ENCODE data around the gene FAM32A.
A peak's percentile ranks its signal among the peaks of the same experiment; 100 is the strongest.

The FAM32A gene

DNA sequence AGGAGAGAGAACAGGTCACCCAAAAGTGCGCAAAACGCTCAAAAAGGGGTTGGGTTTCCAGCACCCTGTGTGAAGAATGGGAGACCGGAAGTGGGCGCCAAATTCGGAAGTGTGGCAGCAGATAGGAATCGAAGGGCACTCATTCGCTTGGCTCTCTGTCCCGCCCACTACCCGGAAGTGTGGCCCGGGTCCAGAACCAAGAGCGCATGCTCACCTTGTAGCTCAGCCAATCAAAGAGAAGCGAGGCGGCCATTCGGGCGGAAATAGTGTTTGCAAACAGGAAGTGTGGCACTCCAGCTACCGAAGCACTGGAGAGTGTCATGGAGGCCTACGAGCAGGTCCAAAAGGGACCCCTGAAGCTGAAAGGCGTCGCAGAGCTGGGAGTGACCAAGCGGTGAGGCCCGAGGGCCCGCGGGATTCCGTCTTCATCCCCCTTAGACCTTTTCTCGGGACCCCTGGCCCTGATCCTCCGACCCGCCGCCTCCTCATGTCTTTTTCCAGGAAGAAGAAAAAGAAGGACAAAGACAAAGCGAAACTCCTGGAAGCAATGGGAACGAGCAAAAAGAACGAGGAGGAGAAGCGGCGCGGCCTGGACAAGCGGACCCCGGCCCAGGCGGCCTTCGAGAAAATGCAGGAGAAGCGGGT is at the start of gene FAM32A:
Gene FAM32A, plus strand, starts transcription at position 288 of the 645 bp plus-strand sequence. Its CDS starts 33 bp downstream, at position 321.
- peak; percentile 95 for DNase-seq

DNA sequence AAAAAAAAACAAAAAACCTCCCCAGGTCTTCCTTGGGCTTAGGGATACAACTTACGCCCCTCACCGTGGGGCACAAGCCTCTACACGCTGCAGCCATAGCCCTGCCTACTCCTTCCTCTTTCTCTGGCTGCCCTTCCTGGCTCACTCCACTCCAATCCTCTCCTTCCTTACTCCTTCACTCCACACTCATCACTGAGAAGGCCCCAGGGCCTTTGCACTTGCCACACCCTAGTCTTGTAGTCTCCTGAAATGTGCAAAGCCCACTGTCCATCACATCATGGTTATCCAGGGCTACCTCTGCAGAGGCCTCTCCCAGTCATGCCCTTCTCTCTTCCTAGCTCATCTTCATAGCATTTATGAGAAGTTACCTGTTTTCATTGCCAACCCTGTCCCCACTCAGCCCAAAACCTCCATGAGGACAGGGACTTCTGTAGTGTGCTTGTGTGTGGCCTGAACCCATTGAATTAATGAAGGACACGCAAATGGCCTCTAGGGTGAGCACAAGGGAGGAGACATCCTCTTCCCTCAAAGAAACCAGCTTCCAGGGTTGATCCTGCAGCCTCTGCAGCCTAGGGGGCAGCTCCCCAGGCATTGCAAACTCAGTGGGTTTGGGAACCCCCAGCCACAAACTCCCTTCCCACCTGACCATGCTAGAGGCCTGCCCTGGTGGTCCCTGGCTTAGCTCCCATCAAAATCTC is 49.6 kb upstream of the FAM32A start:
- no peak for DNase-seq

DNA sequence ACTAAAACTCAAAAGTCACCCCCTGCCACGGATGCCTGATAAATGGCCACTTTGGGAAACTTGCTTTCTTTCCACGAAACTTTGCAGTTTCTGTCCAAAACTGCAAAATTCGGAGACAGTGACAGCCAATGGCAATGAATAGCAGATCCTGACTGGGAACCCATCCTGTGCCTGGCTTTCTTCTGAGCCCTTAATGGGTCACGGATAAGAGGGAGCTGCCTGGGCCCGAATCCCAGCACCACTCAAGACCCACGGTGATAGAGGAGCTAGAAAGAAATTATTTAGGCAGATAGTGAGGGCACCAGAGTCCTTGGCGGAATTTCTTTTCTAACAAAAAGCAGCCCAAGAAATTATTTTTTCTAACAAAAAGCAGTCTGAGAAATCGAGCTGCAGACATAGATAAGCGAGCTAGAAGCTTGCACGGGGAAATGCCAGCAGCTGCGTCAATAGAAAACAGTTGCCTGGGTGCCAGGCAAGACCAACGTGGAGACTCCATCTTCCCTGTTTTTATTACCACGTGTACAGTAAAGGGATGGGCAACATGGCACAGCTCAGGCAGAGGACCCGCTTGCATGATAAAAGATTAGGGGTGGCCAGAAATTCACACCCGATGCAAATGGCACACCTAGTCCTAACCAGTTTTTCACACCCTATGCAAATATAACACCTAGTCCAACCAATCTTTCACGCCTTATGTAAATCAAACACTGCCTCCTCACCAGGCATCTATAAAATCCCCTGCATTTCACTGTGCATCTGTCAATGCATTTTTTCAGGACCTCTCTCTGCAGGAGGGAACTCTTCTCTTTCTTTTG is 48.8 kb upstream of the FAM32A start:
- DNase-seq = no peak

DNA sequence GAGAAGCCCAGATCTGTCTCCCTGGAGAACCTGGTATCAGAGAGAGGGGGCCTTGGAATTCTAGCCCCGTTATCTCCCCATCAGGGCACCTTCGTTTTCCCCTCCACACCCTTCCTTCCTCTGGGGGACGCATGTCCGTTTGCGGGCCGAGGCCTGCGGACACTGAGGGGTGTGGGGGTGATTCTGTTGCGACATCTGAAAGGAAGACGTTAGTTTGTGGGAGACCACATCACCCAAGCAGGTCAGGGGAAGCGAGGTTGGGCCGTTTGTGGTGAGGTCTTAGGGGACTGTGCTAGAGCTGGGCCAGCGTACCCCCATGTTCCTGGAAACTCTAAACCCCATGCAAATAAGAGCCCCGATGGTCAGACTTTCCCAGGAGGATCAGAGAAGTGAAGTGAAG is 45.5 kb upstream of the FAM32A start:
- DNase-seq = no peak

DNA sequence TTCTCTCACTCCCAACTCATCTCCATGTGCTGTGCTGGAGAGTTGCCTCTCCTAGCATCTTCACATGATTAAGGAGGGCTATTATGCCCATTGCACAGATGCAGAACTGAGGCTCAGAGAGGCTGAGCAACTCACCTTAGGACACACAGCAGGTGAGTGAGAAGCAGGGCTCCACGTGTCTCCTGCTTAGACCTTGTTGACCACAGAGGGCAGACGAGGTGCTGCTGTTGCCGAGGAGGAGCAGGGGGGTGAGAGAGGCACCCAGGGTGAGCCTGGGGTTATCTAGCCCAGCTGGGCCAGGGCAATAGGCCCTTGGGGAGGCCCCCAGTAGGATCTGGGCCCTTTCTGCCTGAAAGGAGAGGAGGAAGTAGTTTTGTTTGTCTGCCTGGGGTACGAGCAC is 44.2 kb upstream of the FAM32A start:
- no peak for DNase-seq

DNA sequence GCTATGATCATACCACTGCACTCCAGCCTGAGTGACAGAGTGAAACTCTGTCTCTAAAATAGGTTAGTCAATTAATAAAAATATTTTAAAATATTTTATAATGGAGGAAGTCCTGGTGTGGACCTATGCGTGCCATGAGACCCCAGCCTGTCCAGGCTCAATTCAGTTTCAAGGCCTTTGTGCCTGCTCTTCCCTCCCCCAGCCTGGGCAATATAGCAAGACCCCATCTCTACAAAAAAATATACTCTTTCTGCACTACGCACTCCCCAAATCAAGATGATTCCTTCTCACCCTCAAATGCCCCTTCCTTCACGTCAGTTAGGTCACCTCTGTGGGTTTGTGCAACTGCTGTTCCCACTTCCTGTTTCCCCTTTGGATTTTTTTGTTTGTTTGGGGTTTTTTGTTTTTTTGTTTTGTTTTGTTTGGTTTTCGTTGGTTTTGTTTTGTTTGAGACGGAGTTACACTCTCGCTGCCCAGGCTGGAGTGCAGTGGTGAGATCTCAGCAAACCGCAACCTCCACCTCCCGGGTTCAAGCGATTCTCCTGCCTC is 43.1 kb upstream of the FAM32A start:
- no peak for DNase-seq

DNA sequence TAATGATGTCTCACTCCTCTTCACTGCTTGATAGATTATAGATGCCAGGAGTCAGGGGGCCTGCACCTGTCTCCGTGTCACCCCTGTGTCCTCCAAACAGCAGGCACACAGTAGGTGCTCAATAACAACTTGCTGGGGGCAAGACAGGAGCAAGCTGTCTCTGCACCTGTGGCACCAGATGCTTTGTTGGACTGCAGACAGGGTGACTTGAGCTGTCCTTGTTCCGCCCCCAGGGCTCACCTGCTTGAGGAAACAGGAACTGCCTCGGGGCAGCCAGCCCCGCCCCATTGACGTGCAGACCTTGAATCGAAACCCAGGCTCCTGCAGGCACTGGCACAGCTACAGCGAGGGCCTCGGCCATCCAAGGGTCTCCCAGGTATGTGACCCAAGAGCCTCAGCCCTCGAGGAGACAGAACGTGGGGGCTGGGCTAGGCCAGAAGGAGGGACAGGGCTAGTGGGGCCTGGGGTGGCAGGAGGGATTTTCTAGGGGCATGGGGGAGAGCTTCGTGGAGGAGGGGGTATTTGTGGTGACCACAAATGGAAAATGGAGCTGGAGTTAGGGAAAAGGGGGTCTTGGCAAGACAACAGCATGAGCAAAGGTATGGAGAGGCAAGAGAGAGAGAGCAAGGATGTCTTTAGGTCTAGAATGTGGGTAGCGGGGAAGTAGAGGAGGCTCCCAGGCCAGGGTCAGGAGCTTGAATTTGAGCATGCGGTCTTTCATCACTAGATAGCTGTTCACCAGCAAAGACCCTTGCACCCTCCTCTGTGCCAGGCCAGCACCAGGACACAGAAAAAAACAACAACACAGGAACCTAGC is 41.6 kb upstream of the FAM32A start, which contains the start of gene HSH2D:
Gene HSH2D, plus strand, starts transcription at position 287 of the 817 bp plus-strand sequence. CDS start 5,066 bp downstream, outside the sequence.
- DNase-seq = no peak

DNA sequence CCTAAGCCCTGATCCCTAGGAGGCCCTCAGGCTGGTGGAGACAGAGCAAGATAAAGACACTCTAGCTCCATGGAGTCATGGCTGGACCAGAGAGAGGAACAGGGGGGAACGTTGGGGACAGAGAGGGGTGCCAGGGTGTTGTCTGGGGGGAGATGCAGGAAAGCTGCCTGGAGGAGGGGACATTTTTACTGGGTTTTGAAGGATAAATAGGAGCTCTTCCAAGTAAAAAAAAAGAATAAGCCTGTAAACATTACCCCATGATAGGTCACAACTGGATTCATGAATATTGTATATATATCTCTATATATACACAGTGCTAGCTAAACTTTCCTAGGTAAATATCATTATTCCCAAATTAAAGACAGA is 41.0 kb upstream of the FAM32A start:
- no peak for DNase-seq

DNA sequence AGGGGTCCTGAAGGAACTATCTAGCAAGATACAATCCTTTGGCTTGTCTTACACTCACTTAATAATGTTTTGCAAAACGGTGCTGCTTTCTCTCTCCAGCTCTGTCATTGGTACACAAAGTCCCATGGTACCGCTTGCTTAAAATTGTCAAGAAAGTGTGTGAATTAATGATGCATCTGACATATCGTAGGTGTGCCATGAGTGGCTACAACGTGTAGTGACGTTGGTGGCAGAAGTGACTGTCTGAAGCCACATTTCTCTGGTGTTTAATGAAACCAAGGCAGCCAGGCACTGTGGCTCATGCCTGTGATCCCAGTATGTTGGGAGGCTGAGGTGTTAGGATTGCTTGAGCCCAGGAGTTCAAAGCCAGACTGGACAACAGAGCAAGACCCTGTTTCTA is 39.1 kb upstream of the FAM32A start:
- DNase-seq = no peak

DNA sequence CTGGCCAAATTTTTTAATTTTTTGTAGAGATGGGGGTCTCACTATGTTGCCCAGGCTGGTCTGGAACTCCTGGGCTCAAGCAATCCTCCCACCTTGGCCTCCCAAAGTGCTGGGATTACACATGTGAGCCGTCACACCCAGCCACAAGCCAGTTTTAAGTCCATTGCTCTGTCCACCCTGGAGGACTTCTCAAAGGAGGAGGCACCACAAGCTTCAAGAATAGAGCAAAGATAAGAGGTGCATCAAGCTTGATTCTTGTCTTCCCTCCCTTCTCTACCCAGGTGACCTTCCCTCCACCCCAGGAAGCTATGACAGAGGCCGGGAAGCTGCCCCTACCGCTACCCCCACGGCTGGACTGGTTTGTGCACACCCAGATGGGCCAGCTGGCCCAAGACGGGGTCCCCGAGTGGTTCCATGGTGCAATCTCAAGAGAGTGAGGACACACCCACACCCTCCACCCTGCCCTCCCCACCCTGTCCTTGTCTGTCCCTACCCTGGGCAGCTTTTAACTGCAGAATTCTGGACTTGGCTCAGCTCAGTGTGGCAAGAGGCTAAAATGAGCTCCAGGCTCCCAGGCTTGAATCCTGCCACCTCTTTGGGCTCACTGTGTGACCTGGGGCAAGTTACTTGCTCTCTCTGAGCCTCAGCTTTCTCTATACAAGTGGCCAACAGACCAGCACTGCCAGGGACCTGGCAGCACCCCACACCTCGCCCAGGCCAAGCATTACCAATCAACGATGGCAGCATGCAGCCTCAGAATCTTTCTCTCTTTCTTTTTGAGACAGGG is 36.6 kb upstream of the FAM32A start:
- no peak for DNase-seq

DNA sequence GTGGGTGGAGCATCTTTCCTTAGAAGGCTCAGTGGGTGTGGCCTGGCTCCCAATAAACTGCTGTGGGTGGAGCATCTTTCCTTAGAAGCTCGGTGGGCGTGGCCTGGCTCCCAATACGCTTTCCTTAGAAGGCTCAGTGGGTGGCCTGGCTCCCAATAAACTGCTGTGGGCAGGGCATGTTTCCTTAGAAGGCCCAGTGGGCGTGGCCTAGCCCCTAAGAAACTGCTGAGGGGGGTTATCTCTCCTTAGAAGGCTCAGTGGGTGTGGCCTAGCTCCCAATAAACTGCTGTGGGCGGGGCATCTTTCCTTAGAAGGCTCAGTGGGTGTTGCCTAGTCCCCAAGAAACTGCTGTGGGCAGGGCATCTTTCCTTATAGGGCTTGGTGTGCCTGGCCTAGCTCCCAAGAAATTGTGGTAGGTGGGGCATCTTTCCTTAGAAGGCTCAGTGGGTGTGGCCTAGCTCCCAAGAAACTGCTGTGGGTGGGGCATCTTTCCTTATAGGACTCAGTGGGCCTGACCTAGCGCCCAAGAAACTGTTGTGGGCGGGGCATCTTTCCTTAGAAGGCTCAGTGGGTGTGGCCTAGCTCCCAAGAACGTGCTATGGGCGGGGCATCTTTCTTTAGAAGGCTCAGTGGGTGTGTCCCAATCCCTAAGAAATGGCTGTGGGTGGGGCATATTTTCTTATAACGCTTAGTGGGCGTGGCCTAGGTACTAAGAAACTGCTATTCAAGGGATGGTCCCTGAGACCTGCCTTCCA is 31.5 kb upstream of the FAM32A start:
- no peak for DNase-seq

DNA sequence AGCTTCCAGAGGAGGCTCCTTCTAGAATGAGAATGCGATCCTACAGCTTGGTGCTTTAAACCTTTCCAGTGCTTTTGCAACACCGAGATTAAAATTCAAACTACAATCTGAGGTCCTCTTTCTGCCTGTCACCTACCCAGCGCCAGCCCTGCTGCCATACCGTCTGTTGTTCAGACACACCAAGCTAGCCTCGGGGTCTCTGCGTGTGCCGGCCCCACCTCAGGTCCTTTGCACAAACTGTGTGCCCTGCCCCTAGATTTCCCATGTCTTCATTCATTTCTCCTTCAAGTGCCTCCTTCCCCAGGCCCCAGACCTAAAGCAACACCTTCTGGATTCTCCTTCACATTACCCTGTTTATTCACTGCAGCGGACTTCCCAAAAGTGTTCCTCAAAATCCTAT is 30.7 kb upstream of the FAM32A start:
- no peak for DNase-seq

DNA sequence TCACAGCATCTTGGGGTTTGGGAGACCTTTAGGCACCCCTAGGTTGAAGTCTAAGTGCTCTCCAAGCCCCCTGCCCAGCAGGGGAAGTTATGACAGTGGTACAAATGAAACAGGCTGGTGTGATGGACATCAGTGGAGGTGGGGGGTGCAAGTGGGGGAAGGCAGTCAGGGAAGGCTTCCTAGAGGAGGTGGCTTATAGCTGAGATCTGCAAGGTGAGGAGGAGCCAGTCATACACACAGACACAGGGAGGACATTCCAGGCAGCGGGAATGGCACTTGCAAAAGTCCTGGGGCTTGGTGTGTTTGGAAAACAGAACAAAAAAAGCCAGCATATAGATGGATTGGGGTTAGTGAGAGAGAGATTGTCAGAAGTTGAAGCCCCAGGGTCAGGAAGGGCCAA is 30.1 kb upstream of the FAM32A start:
- no peak for DNase-seq

DNA sequence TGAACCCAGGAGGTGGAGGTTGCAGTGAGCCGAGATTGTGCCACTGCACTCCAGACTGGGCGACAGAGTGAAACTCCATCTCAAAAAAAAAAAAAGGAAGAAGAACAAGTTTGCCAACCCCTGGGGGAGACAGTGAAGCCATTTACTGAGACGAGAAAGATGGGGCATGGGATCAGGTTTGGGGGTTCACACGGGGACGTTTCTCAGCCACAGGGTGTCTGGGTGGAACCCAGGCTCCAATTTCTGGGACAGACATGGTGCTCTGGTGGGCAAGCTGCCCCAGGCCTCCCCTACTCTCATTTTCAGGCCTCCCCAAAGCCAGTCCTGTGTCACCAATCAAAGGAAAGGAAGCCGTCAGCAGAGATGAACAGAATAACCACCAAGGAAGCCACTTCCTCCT is 28.3 kb upstream of the FAM32A start:
- DNase-seq = no peak

DNA sequence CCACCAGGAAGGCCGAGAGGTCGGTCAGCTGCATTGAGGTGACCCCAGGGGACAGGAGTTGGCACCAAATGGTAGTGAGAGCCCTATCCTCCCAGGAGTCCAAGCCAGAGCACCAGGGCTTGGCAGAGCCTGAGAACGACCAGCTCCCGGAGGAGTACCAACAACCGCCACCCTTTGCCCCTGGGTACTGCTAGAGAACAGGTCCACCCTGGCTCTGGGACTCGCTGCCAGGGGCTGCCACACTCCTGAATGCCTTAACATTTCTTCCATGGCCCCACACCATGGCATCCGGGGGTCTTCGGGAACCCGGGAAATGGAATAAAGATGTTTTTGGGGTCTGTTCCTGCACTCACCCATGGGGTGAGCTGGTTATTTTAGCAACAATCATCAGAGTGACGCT is 27.6 kb upstream of the FAM32A start:
- no peak for DNase-seq

DNA sequence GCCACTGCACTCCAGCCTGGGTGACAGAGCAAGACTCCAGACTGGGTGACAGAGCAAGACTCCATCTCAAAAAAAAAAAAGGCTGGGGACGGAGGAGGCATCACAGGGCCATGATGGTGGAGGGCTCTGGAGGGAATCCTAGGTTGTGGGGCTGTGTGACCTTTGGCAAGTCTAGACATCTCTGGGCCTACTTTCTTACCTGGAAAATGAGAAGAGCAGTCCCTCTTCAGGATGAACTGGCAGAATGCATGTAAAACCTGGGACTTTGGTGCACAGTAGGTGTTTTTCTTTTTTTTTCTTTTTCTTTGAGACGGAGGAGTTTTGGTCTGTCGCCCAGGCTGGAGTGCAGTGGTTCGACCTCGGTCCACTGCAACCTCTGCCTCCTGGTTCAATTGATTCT is 25.6 kb upstream of the FAM32A start:
- no peak for DNase-seq

DNA sequence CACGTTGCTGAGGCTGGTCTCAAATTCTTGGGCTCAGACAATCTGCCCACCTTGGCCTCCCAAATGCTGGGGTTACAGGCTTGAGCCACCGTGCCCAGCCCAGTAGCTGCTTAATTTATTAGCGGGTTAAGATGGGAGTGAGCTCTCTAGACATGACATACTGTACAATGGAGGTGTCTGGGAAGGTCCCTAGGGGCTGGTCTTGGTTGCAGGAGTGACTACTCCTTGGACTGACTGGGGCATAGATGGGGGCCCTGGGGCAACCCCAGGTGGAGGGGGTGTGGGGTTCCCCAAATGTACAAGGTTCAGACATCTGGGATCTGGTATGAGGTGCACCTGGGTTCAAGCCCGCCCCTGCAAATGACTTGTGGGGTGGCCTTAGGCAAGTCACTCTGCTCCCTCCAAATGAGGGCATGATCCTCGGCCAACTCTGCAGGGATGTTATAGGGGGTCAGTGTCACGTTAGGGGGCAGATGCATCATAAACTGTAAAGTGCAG is 24.7 kb upstream of the FAM32A start:
- no peak for DNase-seq

DNA sequence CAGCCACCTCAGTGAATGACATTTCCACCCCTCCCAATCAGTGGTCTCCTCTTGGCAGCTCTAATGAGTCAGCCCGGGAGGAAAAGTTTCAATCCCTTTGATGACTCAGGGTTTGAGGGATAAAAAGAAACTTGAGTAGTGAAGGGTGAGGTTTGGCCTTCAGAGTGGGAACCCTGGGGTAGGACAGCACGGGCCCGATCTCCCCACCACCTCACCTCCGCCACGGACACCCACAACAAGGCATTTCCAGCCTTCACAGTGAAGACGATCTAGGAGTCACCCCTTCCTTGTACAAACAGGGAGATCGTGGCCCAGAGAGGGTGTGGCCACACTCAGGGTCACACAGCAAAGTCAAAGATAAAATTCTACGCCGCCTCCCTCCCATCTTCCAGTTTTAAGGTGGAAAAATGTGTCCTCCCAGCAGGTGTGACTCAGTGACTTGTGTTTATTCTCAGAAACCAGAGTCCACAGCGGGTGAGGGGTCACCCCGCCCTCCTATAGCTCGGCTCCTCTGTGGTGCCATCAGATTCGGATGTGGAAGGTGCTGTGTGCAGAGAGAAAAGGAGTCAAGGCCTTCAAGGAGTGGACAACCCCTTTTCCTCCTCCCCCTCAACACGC is 24.2 kb upstream of the FAM32A start:
- DNase-seq = no peak

DNA sequence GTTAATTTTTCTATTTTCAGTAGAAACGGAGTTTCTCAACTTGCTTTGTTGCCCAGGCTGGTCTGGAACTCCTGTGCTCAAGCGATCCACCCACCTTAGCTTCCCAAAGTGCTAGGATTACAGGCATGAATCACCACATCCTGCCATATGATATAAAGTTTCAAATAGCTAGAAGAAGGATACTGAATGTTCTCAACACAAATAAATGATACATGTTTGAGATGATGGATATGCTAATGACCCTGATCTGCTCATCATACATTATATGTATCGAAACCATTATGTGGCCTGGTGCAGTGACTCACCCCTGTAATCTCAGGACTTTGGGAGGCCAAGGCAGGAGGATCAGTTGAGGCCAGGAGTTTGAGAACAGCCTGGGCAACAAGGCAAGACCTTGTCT is 23.4 kb upstream of the FAM32A start:
- DNase-seq = no peak

DNA sequence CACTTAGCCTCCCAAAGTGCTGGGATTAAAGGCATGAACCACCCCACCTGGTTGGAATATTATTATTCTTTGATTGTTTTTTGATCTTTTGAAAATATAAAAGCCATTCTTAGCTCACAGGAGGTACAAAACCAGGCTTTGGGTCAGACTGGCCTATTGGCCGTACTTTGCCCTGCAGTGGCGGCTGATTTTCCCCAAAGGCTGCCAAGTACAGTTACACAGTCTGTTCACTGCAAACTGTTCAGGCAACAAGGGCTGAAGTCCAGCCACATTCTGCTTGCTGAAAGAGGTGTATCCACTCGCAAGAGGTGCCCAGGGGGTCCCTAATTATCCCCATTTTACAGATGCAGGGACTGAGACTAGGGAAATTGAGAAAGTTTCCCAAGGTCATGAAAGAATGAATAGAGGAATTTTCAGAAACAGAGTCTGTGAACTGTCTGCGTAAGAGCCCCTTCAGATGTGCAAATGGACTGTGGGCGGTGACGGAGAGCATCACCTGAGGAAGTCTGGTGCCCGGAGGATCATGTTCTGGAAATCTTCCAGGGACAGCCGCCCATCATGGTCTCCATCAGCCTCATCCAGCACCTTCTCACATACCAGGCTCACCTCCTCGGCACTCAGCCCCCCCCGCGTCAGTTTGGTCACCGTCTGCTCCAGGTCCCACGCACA is 20.9 kb upstream of the FAM32A start:
- DNase-seq = no peak

Data from GOT3 (cell line).